Tongue (tissue), 2 donors: Measurements from ENCODE around the gene CHRD. TPM values are rescaled to one million over a fixed set of nuclear protein-coding genes. Genes with fewer than 3 reads are reported as not detected.

Source experiments
- DNase-seq: peaks from one replicate; pipeline ENCODE4 v3.0.0-alpha.2; 2015
- total RNA-seq: library from RNA; depleted of rRNA; stranded (reverse); fragments of >200 nt; gene quantifications from one replicate; pipeline ENCODE4 v1.2.3, GENCODE V29; 2014

The CHRD gene
- total RNA-seq, 1 donor from 2014 or later = 33.5 TPM

- no peak for DNase-seq
Observed at GRCh38 chr3:184347321-184348056, 32.4 kb upstream of the CHRD start.

GRCh38 chr3:184348057-184348382 lies 31.8 kb upstream of the CHRD start:
- DNase-seq = no peak

- no peak for DNase-seq
Observed at GRCh38 chr3:184349563-184350470, 30.0 kb upstream of the CHRD start.

- no peak for DNase-seq
Observed at GRCh38 chr3:184350618-184351017, 29.2 kb upstream of the CHRD start.

- DNase-seq = no peak
Observed at GRCh38 chr3:184351511-184352148, 28.2 kb upstream of the CHRD start.

GRCh38 chr3:184352149-184352785 lies 27.6 kb upstream of the CHRD start:
- no peak for DNase-seq

- no peak for DNase-seq
Observed at GRCh38 chr3:184352897-184353545, 26.8 kb upstream of the CHRD start.

- no peak for DNase-seq
Observed at GRCh38 chr3:184353546-184353941, 26.3 kb upstream of the CHRD start.

GRCh38 chr3:184354121-184354728 lies 25.6 kb upstream of the CHRD start:
- peak; percentile 51 for DNase-seq

GRCh38 chr3:184354754-184355153 lies 25.1 kb upstream of the CHRD start:
- DNase-seq = no peak

GRCh38 chr3:184355261-184356040 lies 24.4 kb upstream of the CHRD start:
- no peak for DNase-seq

- DNase-seq = no peak
Observed at GRCh38 chr3:184357248-184358123, 22.4 kb upstream of the CHRD start.

GRCh38 chr3:184358124-184358767 lies 21.6 kb upstream of the CHRD start:
- DNase-seq = no peak

GRCh38 chr3:184358921-184359350 lies 20.9 kb upstream of the CHRD start:
- DNase-seq = no peak

GRCh38 chr3:184359610-184360009 lies 20.2 kb upstream of the CHRD start:
- no peak for DNase-seq

GRCh38 chr3:184360070-184360928 lies 19.6 kb upstream of the CHRD start:
- DNase-seq = no peak

- DNase-seq = no peak
Observed at GRCh38 chr3:184360929-184361531, 18.8 kb upstream of the CHRD start.

- DNase-seq = peak; percentile 82
Observed at GRCh38 chr3:184361532-184361931, 18.3 kb upstream of the CHRD start, which contains the start of the genes CLCN2 and POLR2H. TSS of gene CLCN2 (minus strand) at chr3:184361605. CDS start at chr3:184361479, 126 bp downstream. TSS of gene POLR2H (plus strand) at chr3:184361710. CDS start at chr3:184363493, 1,783 bp downstream.
